Activated T-cell treated with anti-CD3 and anti-CD28 coated beads, Interleukin-2, amount 50 U/mL, for 24 hours (primary cell): Measurements from ENCODE around the gene SMAD1.
"Not testable (repeated sequence)": the region's sequence is repeated elsewhere in the genome, so short reads cannot be mapped to it uniquely, and the experiment has no call there.

Source experiments
- DNase-seq: peaks from one replicate; pipeline ENCODE4 v3.0.0-alpha.2; 2020
- H3K27ac Mint-ChIP-seq: 2 replicates; pipeline ENCODE4 v1.8.0; 2020; ENCODE audit warnings: mild to moderate bottlenecking, mixed read lengths
- H3K27me3 Mint-ChIP-seq: 2 replicates; pipeline ENCODE4 v1.8.0; 2020; ENCODE audit warnings: mixed read lengths
- H3K36me3 Mint-ChIP-seq: 2 replicates; pipeline ENCODE4 v1.8.0; 2020; ENCODE audit warnings: low read depth, mixed read lengths
- H3K4me1 Mint-ChIP-seq: 2 replicates; pipeline ENCODE4 v1.8.0; 2020; ENCODE audit warnings: low read depth, mixed read lengths
- H3K4me3 Mint-ChIP-seq: 2 replicates; pipeline ENCODE4 v1.8.0; 2020; ENCODE audit warnings: mild to moderate bottlenecking, moderate library complexity, mixed read lengths
- H3K9me3 Mint-ChIP-seq: 2 replicates; pipeline ENCODE4 v1.8.0; 2020; ENCODE audit warnings: mixed read lengths

The SMAD1 gene

GRCh38 chr4:145527773-145528172 lies 46.1 kb downstream of the SMAD1 start:
- no peak overlapping the region for H3K27ac Mint-ChIP-seq

GRCh38 chr4:145528601-145529000 lies 46.9 kb downstream of the SMAD1 start:
- no peaks in the 10 kb centered on the region for H3K36me3 Mint-ChIP-seq
- no peaks in the 10 kb centered on the region for H3K9me3 Mint-ChIP-seq
- H3K4me1 Mint-ChIP-seq = no peaks in the 10 kb centered on the region

More at GRCh38 chr4:145527773-145528172, 46.1 kb downstream of the SMAD1 start:
- Mint-ChIP-seq H3K9me3 (no peaks in the 10 kb centered on the region), H3K27me3 (no peaks in the 10 kb centered on the region), H3K4me3 (no peak overlapping the region), H3K4me1 (no peaks in the 10 kb centered on the region), H3K36me3 (no peaks in the 10 kb centered on the region)
- no peak for DNase-seq

GRCh38 chr4:145530189-145530588 lies 48.5 kb downstream of the SMAD1 start:
- no peak for DNase-seq
- Mint-ChIP-seq H3K9me3 (no peaks in the 10 kb centered on the region), H3K4me3 (no peak overlapping the region)

More at GRCh38 chr4:145528601-145529000, 46.9 kb downstream of the SMAD1 start:
- DNase-seq = no peak
- no peaks in the 10 kb centered on the region for H3K27me3 Mint-ChIP-seq
- H3K4me3 Mint-ChIP-seq = no peak overlapping the region
- H3K27ac Mint-ChIP-seq = no peak overlapping the region

GRCh38 chr4:145530662-145531061 lies 49.0 kb downstream of the SMAD1 start:
- H3K27me3 Mint-ChIP-seq = no peaks in the 10 kb centered on the region
- H3K36me3 Mint-ChIP-seq = no peaks in the 10 kb centered on the region
- H3K27ac Mint-ChIP-seq = no peak overlapping the region
- no peak for DNase-seq
- no peaks in the 10 kb centered on the region for H3K4me1 Mint-ChIP-seq
- no peaks in the 10 kb centered on the region for H3K9me3 Mint-ChIP-seq
- H3K4me3 Mint-ChIP-seq = no peak overlapping the region

More at GRCh38 chr4:145530189-145530588, 48.5 kb downstream of the SMAD1 start:
- Mint-ChIP-seq H3K27ac (no peak overlapping the region), H3K27me3 (no peaks in the 10 kb centered on the region), H3K4me1 (no peaks in the 10 kb centered on the region), H3K36me3 (no peaks in the 10 kb centered on the region)

- Mint-ChIP-seq H3K4me3 (no peak overlapping the region), H3K27ac (no peak overlapping the region), H3K36me3 (no peaks in the 10 kb centered on the region), H3K27me3 (peaks cover 3% of the 10 kb centered on the region), H3K9me3 (no peaks in the 10 kb centered on the region), H3K4me1 (no peaks in the 10 kb centered on the region)
- DNase-seq = no peak
Measured at GRCh38 chr4:145531223-145531622, 49.6 kb downstream of the SMAD1 start.

GRCh38 chr4:145531859-145532258 lies 50.2 kb downstream of the SMAD1 start:
- Mint-ChIP-seq H3K27me3 (peaks cover 3% of the 10 kb centered on the region), H3K9me3 (no peaks in the 10 kb centered on the region), H3K4me3 (no peak overlapping the region), H3K4me1 (no peaks in the 10 kb centered on the region), H3K36me3 (no peaks in the 10 kb centered on the region), H3K27ac (no peak overlapping the region)
- DNase-seq = no peak

- Mint-ChIP-seq H3K4me1 (no peaks in the 10 kb centered on the region), H3K36me3 (no peaks in the 10 kb centered on the region), H3K27ac (no peak overlapping the region), H3K27me3 (peaks cover 7% of the 10 kb centered on the region), H3K9me3 (no peaks in the 10 kb centered on the region), H3K4me3 (no peak overlapping the region)
- no peak for DNase-seq
Measured at GRCh38 chr4:145533001-145533400, 51.3 kb downstream of the SMAD1 start.

- not testable (repeated sequence) for H3K9me3 Mint-ChIP-seq, H3K27ac Mint-ChIP-seq, DNase-seq, H3K4me1 Mint-ChIP-seq, H3K4me3 Mint-ChIP-seq, H3K27me3 Mint-ChIP-seq, H3K36me3 Mint-ChIP-seq
Measured at GRCh38 chr4:145533415-145533814, 51.8 kb downstream of the SMAD1 start.

- H3K27me3 Mint-ChIP-seq = peaks cover 9% of the 10 kb centered on the region
- H3K36me3 Mint-ChIP-seq = no peaks in the 10 kb centered on the region
- H3K27ac Mint-ChIP-seq = no peak overlapping the region
- no peak overlapping the region for H3K4me3 Mint-ChIP-seq
- no peaks in the 10 kb centered on the region for H3K4me1 Mint-ChIP-seq
- no peaks in the 10 kb centered on the region for H3K9me3 Mint-ChIP-seq
- no peak for DNase-seq
Measured at GRCh38 chr4:145533961-145534360, 52.3 kb downstream of the SMAD1 start.

- H3K27ac Mint-ChIP-seq = no peak overlapping the region
- no peak for DNase-seq
- H3K4me3 Mint-ChIP-seq = no peak overlapping the region
- no peaks in the 10 kb centered on the region for H3K4me1 Mint-ChIP-seq
- peaks cover 14% of the 10 kb centered on the region for H3K27me3 Mint-ChIP-seq
- H3K36me3 Mint-ChIP-seq = no peaks in the 10 kb centered on the region
- no peaks in the 10 kb centered on the region for H3K9me3 Mint-ChIP-seq
Measured at GRCh38 chr4:145535202-145535601, 53.5 kb downstream of the SMAD1 start.

GRCh38 chr4:145536044-145536443 lies 54.4 kb downstream of the SMAD1 start:
- no peaks in the 10 kb centered on the region for H3K4me1 Mint-ChIP-seq
- H3K4me3 Mint-ChIP-seq = no peak overlapping the region
- no peak overlapping the region for H3K27ac Mint-ChIP-seq
- no peaks in the 10 kb centered on the region for H3K36me3 Mint-ChIP-seq
- H3K27me3 Mint-ChIP-seq = peaks cover 14% of the 10 kb centered on the region
- DNase-seq = no peak
- H3K9me3 Mint-ChIP-seq = no peaks in the 10 kb centered on the region

- no peaks in the 10 kb centered on the region for H3K36me3 Mint-ChIP-seq
- H3K4me1 Mint-ChIP-seq = no peaks in the 10 kb centered on the region
- no peak overlapping the region for H3K4me3 Mint-ChIP-seq
- no peak for DNase-seq
- peaks cover 14% of the 10 kb centered on the region for H3K27me3 Mint-ChIP-seq
- no peak overlapping the region for H3K27ac Mint-ChIP-seq
- no peaks in the 10 kb centered on the region for H3K9me3 Mint-ChIP-seq
Measured at GRCh38 chr4:145538596-145538995, 56.9 kb downstream of the SMAD1 start.

- no peak overlapping the region for H3K27ac Mint-ChIP-seq
- no peak for DNase-seq
- H3K27me3 Mint-ChIP-seq = peaks cover 14% of the 10 kb centered on the region
Measured at GRCh38 chr4:145539671-145540070, 58.0 kb downstream of the SMAD1 start.

GRCh38 chr4:145540235-145540634 lies 58.6 kb downstream of the SMAD1 start:
- Mint-ChIP-seq H3K27ac (no peak overlapping the region), H3K27me3 (peaks cover 16% of the 10 kb centered on the region), H3K9me3 (no peaks in the 10 kb centered on the region)

More at GRCh38 chr4:145539671-145540070, 58.0 kb downstream of the SMAD1 start:
- Mint-ChIP-seq H3K36me3 (no peaks in the 10 kb centered on the region), H3K4me1 (no peaks in the 10 kb centered on the region), H3K4me3 (no peak overlapping the region), H3K9me3 (no peaks in the 10 kb centered on the region)

GRCh38 chr4:145541346-145541745 lies 59.7 kb downstream of the SMAD1 start:
- peaks cover 1% of the 10 kb centered on the region for H3K4me1 Mint-ChIP-seq
- H3K4me3 Mint-ChIP-seq = no peak overlapping the region
- no peak overlapping the region for H3K27ac Mint-ChIP-seq
- H3K27me3 Mint-ChIP-seq = peaks cover 13% of the 10 kb centered on the region
- no peaks in the 10 kb centered on the region for H3K36me3 Mint-ChIP-seq
- no peaks in the 10 kb centered on the region for H3K9me3 Mint-ChIP-seq
- no peak for DNase-seq

More at GRCh38 chr4:145540235-145540634, 58.6 kb downstream of the SMAD1 start:
- Mint-ChIP-seq H3K4me1 (no peaks in the 10 kb centered on the region), H3K36me3 (no peaks in the 10 kb centered on the region), H3K4me3 (no peak overlapping the region)
- no peak for DNase-seq

- no peak overlapping the region for H3K27ac Mint-ChIP-seq
- H3K4me1 Mint-ChIP-seq = peaks cover 1% of the 10 kb centered on the region
- H3K27me3 Mint-ChIP-seq = peaks cover 3% of the 10 kb centered on the region
- DNase-seq = no peak
- no peaks in the 10 kb centered on the region for H3K9me3 Mint-ChIP-seq
- H3K36me3 Mint-ChIP-seq = no peaks in the 10 kb centered on the region
- H3K4me3 Mint-ChIP-seq = no peak overlapping the region
Measured at GRCh38 chr4:145545031-145545430, 63.4 kb downstream of the SMAD1 start.
